IPS-20b (cell line): Measurements from ENCODE around the gene BTN3A1.
"Not testable (repeated sequence)": the region's sequence is repeated elsewhere in the genome, so short reads cannot be mapped to it uniquely, and the experiment has no call there.

Experiments
- H3K27ac ChIP-seq: one replicate; pipeline ENCODE4 v1.5.1; 2013; ENCODE audit warnings: low read length
- H3K27me3 ChIP-seq: 2 replicates; pipeline ENCODE4 v1.6.1; 2013; ENCODE audit warnings: mild to moderate bottlenecking, low read length, inconsistent platforms; ENCODE audit not compliant: insufficient read depth
- H3K36me3 ChIP-seq: 2 replicates; pipeline ENCODE4 v1.6.1; 2013; ENCODE audit warnings: low read depth, mild to moderate bottlenecking, inconsistent platforms, low read length, moderate library complexity; ENCODE audit not compliant: insufficient read depth
- H3K4me1 ChIP-seq: 2 replicates; pipeline ENCODE4 v1.6.1; 2013; ENCODE audit warnings: mild to moderate bottlenecking, control low read depth, inconsistent platforms, low read length, moderate library complexity; ENCODE audit not compliant: insufficient read depth
- H3K4me3 ChIP-seq: 2 replicates; pipeline ENCODE4 v1.5.1; 2013; ENCODE audit warnings: mild to moderate bottlenecking, low read length, inconsistent platforms
- H3K9ac ChIP-seq: 2 replicates; pipeline ENCODE4 v1.6.1; 2013; ENCODE audit warnings: low read depth, mild to moderate bottlenecking, inconsistent platforms, low read length, moderate library complexity
- H3K9me3 ChIP-seq: 2 replicates; pipeline ENCODE4 v1.6.1; 2013; ENCODE audit warnings: mild to moderate bottlenecking, low read depth, low read length, inconsistent platforms; ENCODE audit not compliant: insufficient read depth

The BTN3A1 gene

GRCh38 chr6:26363882-26364701 is 38.0 kb upstream of the BTN3A1 start:
- Histone ChIP-seq H3K27me3 (no peaks in the 10 kb centered on the region), H3K9ac (no peak overlapping the region), H3K4me3 (no peak overlapping the region), H3K9me3 (no peaks in the 10 kb centered on the region), H3K4me1 (no peaks in the 10 kb centered on the region), H3K36me3 (no peaks in the 10 kb centered on the region), H3K27ac (no peak overlapping the region)

GRCh38 chr6:26365633-26365995 is 36.5 kb upstream of the BTN3A1 start:
- H3K27ac ChIP-seq = no peak overlapping the region
- H3K4me3 ChIP-seq = peak overlapping the region; percentile 87
- H3K27me3 ChIP-seq = no peaks in the 10 kb centered on the region
- H3K9me3 ChIP-seq = no peaks in the 10 kb centered on the region
- peak overlapping the region; percentile 82; the same call in 1 of the 2 replicates for H3K9ac ChIP-seq
- no peaks in the 10 kb centered on the region for H3K36me3 ChIP-seq
- H3K4me1 ChIP-seq = no peaks in the 10 kb centered on the region

GRCh38 chr6:26366504-26366903 is 35.6 kb upstream of the BTN3A1 start:
- H3K27me3 ChIP-seq = no peaks in the 10 kb centered on the region
- H3K36me3 ChIP-seq = no peaks in the 10 kb centered on the region
- no peak overlapping the region for H3K9ac ChIP-seq
- H3K4me3 ChIP-seq = no peak overlapping the region
- H3K4me1 ChIP-seq = no peaks in the 10 kb centered on the region
- no peaks in the 10 kb centered on the region for H3K9me3 ChIP-seq
- no peak overlapping the region for H3K27ac ChIP-seq

- no peak overlapping the region for H3K9ac ChIP-seq
- no peak overlapping the region for H3K4me3 ChIP-seq
- no peaks in the 10 kb centered on the region for H3K4me1 ChIP-seq
Observed at GRCh38 chr6:26367114-26367513, 35.0 kb upstream of the BTN3A1 start.

GRCh38 chr6:26371813-26372212 is 30.3 kb upstream of the BTN3A1 start:
- H3K27me3 ChIP-seq, H3K4me1 ChIP-seq, H3K4me3 ChIP-seq, H3K9me3 ChIP-seq, H3K27ac ChIP-seq, H3K36me3 ChIP-seq, H3K9ac ChIP-seq: not testable (repeated sequence)

More at GRCh38 chr6:26367114-26367513, 35.0 kb upstream of the BTN3A1 start:
- no peaks in the 10 kb centered on the region for H3K9me3 ChIP-seq
- no peaks in the 10 kb centered on the region for H3K27me3 ChIP-seq
- H3K36me3 ChIP-seq = no peaks in the 10 kb centered on the region
- H3K27ac ChIP-seq = no peak overlapping the region

- Histone ChIP-seq H3K27me3 (no peaks in the 10 kb centered on the region), H3K27ac (no peak overlapping the region), H3K4me3 (no peak overlapping the region), H3K9me3 (no peaks in the 10 kb centered on the region), H3K4me1 (no peaks in the 10 kb centered on the region), H3K36me3 (no peaks in the 10 kb centered on the region), H3K9ac (no peak overlapping the region)
Observed at GRCh38 chr6:26372308-26373144, 29.5 kb upstream of the BTN3A1 start.

- Histone ChIP-seq H3K36me3 (no peaks in the 10 kb centered on the region), H3K9ac (no peak overlapping the region), H3K4me1 (no peaks in the 10 kb centered on the region), H3K9me3 (no peaks in the 10 kb centered on the region), H3K4me3 (no peak overlapping the region), H3K27ac (no peak overlapping the region), H3K27me3 (no peaks in the 10 kb centered on the region)
Observed at GRCh38 chr6:26375270-26375669, 26.8 kb upstream of the BTN3A1 start.

- no peaks in the 10 kb centered on the region for H3K36me3 ChIP-seq
- no peaks in the 10 kb centered on the region; the same call in 1 of the 2 replicates for H3K4me1 ChIP-seq
- H3K9ac ChIP-seq = no peak overlapping the region
- H3K9me3 ChIP-seq = no peaks in the 10 kb centered on the region
- no peak overlapping the region for H3K27ac ChIP-seq
- H3K27me3 ChIP-seq = no peaks in the 10 kb centered on the region
- H3K4me3 ChIP-seq = no peak overlapping the region
Observed at GRCh38 chr6:26377719-26378118, 24.4 kb upstream of the BTN3A1 start.

GRCh38 chr6:26378143-26378542 is 23.9 kb upstream of the BTN3A1 start:
- H3K9ac ChIP-seq, H3K4me1 ChIP-seq, H3K27ac ChIP-seq, H3K9me3 ChIP-seq, H3K27me3 ChIP-seq, H3K4me3 ChIP-seq, H3K36me3 ChIP-seq: not testable (repeated sequence)

GRCh38 chr6:26379292-26379691 is 22.8 kb upstream of the BTN3A1 start:
- H3K4me1 ChIP-seq = no peaks in the 10 kb centered on the region; the same call in 1 of the 2 replicates
- no peaks in the 10 kb centered on the region for H3K27me3 ChIP-seq
- no peak overlapping the region for H3K9ac ChIP-seq
- H3K4me3 ChIP-seq = no peak overlapping the region
- no peaks in the 10 kb centered on the region for H3K36me3 ChIP-seq
- H3K9me3 ChIP-seq = no peaks in the 10 kb centered on the region
- H3K27ac ChIP-seq = no peak overlapping the region

GRCh38 chr6:26379740-26380139 is 22.3 kb upstream of the BTN3A1 start:
- Histone ChIP-seq H3K4me1 (no peaks in the 10 kb centered on the region; the same call in 1 of the 2 replicates), H3K9me3 (no peaks in the 10 kb centered on the region), H3K9ac (no peak overlapping the region), H3K27ac (no peak overlapping the region), H3K4me3 (no peak overlapping the region), H3K36me3 (no peaks in the 10 kb centered on the region), H3K27me3 (no peaks in the 10 kb centered on the region)

- Histone ChIP-seq H3K4me3 (no peak overlapping the region), H3K27ac (no peak overlapping the region), H3K9me3 (no peaks in the 10 kb centered on the region), H3K4me1 (no peaks in the 10 kb centered on the region; the same call in 1 of the 2 replicates), H3K27me3 (no peaks in the 10 kb centered on the region), H3K36me3 (no peaks in the 10 kb centered on the region), H3K9ac (no peak overlapping the region)
Observed at GRCh38 chr6:26380256-26380655, 21.8 kb upstream of the BTN3A1 start.
